HepG2 (cell line): ENCODE measurements around the gene TEAD4. TPM values are rescaled to one million over a fixed set of nuclear protein-coding genes. Genes with fewer than 3 reads are reported as not detected.

Experiments used
- ATAC-seq: fragments of 200-7000 bp; cut with Tn5 transposase; 3 replicates; pipeline ENCODE4 v1.9.1; 2020; ENCODE audit warnings: mild to moderate bottlenecking, moderate library complexity
- BruUV-seq: library from RNA; stranded (reverse); fragments of 400-500 nt; replicated peaks from 2 replicates; lab custom pipeline; 2021; lab: Mats Ljungman, UMichigan
- CTCF ChIA-PET: fragments of 300-600 bp; formaldehyde crosslinking; extraction: SDS; loops from one replicate; lab custom pipeline; 2021; ENCODE audit warnings: low total read pairs, inconsistent platforms, low intra/inter-chr PET ratio; lab: Yijun Ruan, JAX
- POLR2A ChIA-PET: fragments of 350-600 bp; sonication (Branson Sonifier 250); formaldehyde crosslinking; loops from one replicate; lab custom pipeline; 2020; ENCODE audit warnings: antibody characterized with exemption, inconsistent platforms; lab: Yijun Ruan, JAX
- DNase-seq: peaks from one replicate; pipeline ENCODE4 v3.0.0-alpha.2; 2015; ENCODE audit warnings: low spot score
- FAIRE-seq: peaks from 3 replicates; lab custom pipeline; 2011; peaks lifted over from hg19 to GRCh38; lab: Jason Lieb, UNC
- H2AFZ ChIP-seq: one replicate; pipeline ENCODE4 v1.6.1; 2011; ENCODE audit warnings: low read length, inconsistent platforms
- H3K27ac ChIP-seq: fragments of 300-600 bp; 3 replicates; pipeline ENCODE4 v1.8.0; 2011; ENCODE audit warnings: mixed run types, mild to moderate bottlenecking, mixed read lengths, low read length, inconsistent platforms; ENCODE audit not compliant: insufficient read depth; ENCODE audit errors: extremely low read length
- H3K27me3 ChIP-seq, 2 experiments: fragments of 200-600 bp in 1 of 2; 2 replicates in 1 of 2; 3 replicates in 1 of 2; pipeline versions ENCODE4 v1.6.0 to v1.8.0; 2011; ENCODE audit warnings: low read length in 2 of 2, mild to moderate bottlenecking in 2 of 2, moderate library complexity in 2 of 2, inconsistent platforms in 1 of 2; ENCODE audit not compliant: insufficient read depth in 2 of 2, control insufficient read depth in 1 of 2
- H3K36me3 ChIP-seq, 2 experiments: fragments of 200-600 bp in 1 of 2; replicated peaks in 1 of 2; 2 replicates in 1 of 2; 3 replicates in 1 of 2; pipeline versions ENCODE4 v1.5.1 to v1.8.0; 2011; ENCODE audit warnings: low read length in 2 of 2, inconsistent platforms in 1 of 2; ENCODE audit not compliant: insufficient read depth in 2 of 2, control insufficient read depth in 1 of 2
- H3K4me1 ChIP-seq: 2 replicates; pipeline ENCODE4 v1.5.1; 2012; ENCODE audit warnings: low read length, inconsistent platforms; ENCODE audit not compliant: insufficient read depth
- H3K4me2 ChIP-seq: 2 replicates; pipeline ENCODE4 v1.6.0; 2011; ENCODE audit warnings: low read depth, low read length, inconsistent platforms
- H3K4me3 ChIP-seq, 3 experiments: fragments of 200-600 bp in 1 of 3; sonication (generic), shearing (Covaris generic) in 1 of 3; replicated peaks in 1 of 3; 2 replicates each; pipeline ENCODE4 v1.5.1; 2011 to 2016; ENCODE audit warnings: low read length in 3 of 3, inconsistent platforms in 2 of 3, low read depth in 2 of 3, mild to moderate bottlenecking in 2 of 3, control low read depth in 1 of 3, mixed read lengths in 1 of 3; ENCODE audit not compliant: insufficient read depth in 1 of 3
- H3K79me2 ChIP-seq: one replicate; pipeline ENCODE4 v1.6.1; 2011; ENCODE audit warnings: low read length, inconsistent platforms; ENCODE audit not compliant: insufficient read depth
- H3K9ac ChIP-seq: 2 replicates; pipeline ENCODE4 v1.6.0; 2011; ENCODE audit warnings: mild to moderate bottlenecking, low read depth, low read length, inconsistent platforms; ENCODE audit not compliant: insufficient read depth
- H3K9me3 ChIP-seq: 2 replicates; pipeline ENCODE4 v1.5.1; 2012; ENCODE audit warnings: mild to moderate bottlenecking, low read length
- H4K20me1 ChIP-seq: 2 replicates; pipeline ENCODE4 v1.6.0; 2011; ENCODE audit warnings: inconsistent platforms, mild to moderate bottlenecking, low read length, moderate library complexity; ENCODE audit not compliant: insufficient read depth
- AGO2 ChIP-seq: fragments of 200-400 bp; formaldehyde crosslinking; optimal IDR thresholded peaks from 2 replicates; pipeline ENCODE3; 2017; ENCODE audit warnings: mild to moderate bottlenecking, low read depth, low read length, moderate library complexity
- HDAC1 ChIP-seq: sonication (generic); formaldehyde crosslinking; IDR thresholded peaks from 2 replicates; pipeline ENCODE4 v1.5.1; 2020; ENCODE audit warnings: mild to moderate bottlenecking, missing genetic modification reagents
- KDM3A ChIP-seq: IDR thresholded peaks from 2 replicates; pipeline ENCODE4 v1.6.1; 2018; ENCODE audit warnings: low read depth, missing compliant biosample characterization
- KLF12 ChIP-seq: sonication (generic); formaldehyde crosslinking; IDR thresholded peaks from 2 replicates; pipeline ENCODE4 v1.4.0; 2020; ENCODE audit warnings: missing genetic modification reagents, borderline replicate concordance
- MZF1 ChIP-seq: sonication (generic); formaldehyde crosslinking; IDR thresholded peaks from 2 replicates; pipeline ENCODE4 v1.8.1; 2023; ENCODE audit warnings: mild to moderate bottlenecking, missing genetic modification reagents, borderline replicate concordance
- ZFP62 ChIP-seq: sonication (generic); formaldehyde crosslinking; IDR thresholded peaks from 2 replicates; pipeline ENCODE4 v1.4.0; 2020; ENCODE audit warnings: missing genetic modification reagents
- ZNF350 ChIP-seq: sonication (generic); formaldehyde crosslinking; IDR thresholded peaks from 2 replicates; pipeline ENCODE4 v1.4.0; 2020; ENCODE audit warnings: mild to moderate bottlenecking, low read depth, missing genetic modification reagents, borderline replicate concordance
- ZSCAN9 ChIP-seq: IDR thresholded peaks from 2 replicates; pipeline ENCODE4 v1.6.1; 2016; ENCODE audit warnings: borderline replicate concordance
- WGBS: methylation state at CpG from one replicate; pipeline ENCODE4 v1.1.6; 2017; ENCODE audit warnings: low lambda C conversion rate; 5-methylcytosine and 5-hydroxymethylcytosine counted together
- in situ Hi-C: cut with HindIII; loops from 2 replicates; pipeline ENCODE4 v1.10.0; 2017; ENCODE audit warnings: low pct_unique_long_range_greater_than_20kb; ENCODE audit not compliant: extremely low pct_ligation_motif_present
- intact Hi-C: fragments of 100-400 bp; cut with micrococcal nuclease; formaldehyde crosslinking; loops from one replicate; pipeline ENCODE4 v1.10.0; 2022; ENCODE audit not compliant: unreplicated experiment
- polyA plus RNA-seq, 8 experiments: library from polyadenylated mRNA; depleted of rRNA in 3 of 8; stranded (reverse) in 7 of 8; unstranded in 1 of 8; fragments of >200 nt; fragmentation: Illumina TruSeq in 4 of 8; extraction: Trizol in 4 of 8; gene quantifications; 2 replicates each; pipeline versions ENCODE4 v1.2.1 to v1.2.3, GENCODE V29; 2011 to 2016; ENCODE audit warnings: low read depth in 4 of 8, missing spikeins in 1 of 8, mixed read lengths in 1 of 8; ENCODE audit not compliant: insufficient read depth in 1 of 8
- total RNA-seq, 5 experiments: library from RNA; depleted of rRNA; stranded (reverse); fragments of >200 nt; fragmentation: Illumina TruSeq; extraction: Trizol; gene quantifications; 2 replicates each; pipeline ENCODE4 v1.2.3, GENCODE V29; 2016; ENCODE audit warnings: low read depth in 1 of 5

TEAD4 gene
- total and polyA plus RNA-seq, 2 of the 13 experiments (the other 11 are each of a cell fraction or from before 2014, with no cell fraction given), result 45.0 to 69.4 TPM

- TF ChIP-seq KLF12, result no peak
- no peak for TF ChIP-seq HDAC1 (CRISPR knock-in tag)
- no peak for TF ChIP-seq ZSCAN9
- no peak for TF ChIP-seq KDM3A (CRISPR knock-in tag)
- TF ChIP-seq ZNF350 (CRISPR knock-in tag), result no peak
- TF ChIP-seq MZF1 (CRISPR knock-in tag), result no peak
- TF ChIP-seq AGO2, result peak; percentile 62
- no peak for TF ChIP-seq ZFP62 (CRISPR knock-in tag)
- intact Hi-C loops, result no loop called here
- ATAC-seq, result peak; percentile 34; the same call in 2 of the 3 replicates
- Histone ChIP-seq H3K9me3 (no peaks in the 10 kb centered on the region), H3K4me3 (no peak overlapping the region), H3K36me3 (peaks cover 29 to 81% of the 10 kb centered on the region in 2 experiments), H3K4me1 (no peaks in the 10 kb centered on the region), H3K4me2 (no peak overlapping the region), H3K27me3 (no peaks in the 10 kb centered on the region), H3K9ac (no peak overlapping the region), H4K20me1 (0 out of 2 replicates have a peak, but pooled peaks cover 3% of the 10 kb centered on the region), H2AFZ (no peak overlapping the region), H3K27ac (no peak overlapping the region), H3K79me2 (peaks cover 3% of the 10 kb centered on the region)
- ChIA-PET POLR2A (no interaction called here), CTCF (no interaction called here)
- no peak for FAIRE-seq
- 94% methylated on average over 14 of the region's 15 CpGs for WGBS
- no TSS peak for BruUV-seq
- in situ Hi-C loops, result no loop called here
- DNase-seq, result no peak
Measured at GRCh38 chr12:3003357-3003992, 44.3 kb downstream of the TEAD4 start.
